ENCODE results near the gene ZNF862. TPM values are rescaled to one million over a fixed set of nuclear protein-coding genes. Genes with fewer than 3 reads are reported as not detected.
A peak's percentile ranks its signal among the peaks of the same experiment; 100 is the strongest.

Gene ZNF862
- total and polyA plus RNA-seq, 2 of the 8 experiments (the other 6 are each of a cell fraction or from before 2014, with no cell fraction given) = 1.8 to 3.9 TPM

GRCh38 chr7:149872419-149873073 is 34.4 kb downstream of the ZNF862 start:
- no peak overlapping the region for H3K27ac ChIP-seq (ENCODE audit: low read depth, low read length)
- no peaks in the 10 kb centered on the region for H3K79me2 ChIP-seq (ENCODE audit: control insufficient read depth in 1 of 2, insufficient read depth in 2 of 2, low read length in 2 of 2)
- no peak overlapping the region for H3K56ac ChIP-seq (replicated peaks; ENCODE audit: insufficient read length, low read depth, low read length)
- H3K79me1 ChIP-seq (ENCODE audit: low read depth, low read length) = no peaks in the 10 kb centered on the region
- peak overlapping the region; percentile 62 to 79 for H3K4me2 ChIP-seq (ENCODE audit: insufficient read depth in 1 of 2, low read depth in 2 of 2, low read length in 2 of 2)
- H3K4ac ChIP-seq (replicated peaks; ENCODE audit: insufficient read length, low read depth, low read length) = no peak overlapping the region
- WGBS, 2 experiments (ENCODE audit: extremely low coverage in 1 of 2, insufficient coverage in 1 of 2, insufficient read length in 1 of 2, insufficient replicate concordance in 2 of 2, low coverage in 1 of 2, low lambda C conversion rate in 2 of 2, missing lambda C conversion rate in 1 of 2) = 39% methylated on average over 13 of the region's 13 CpGs; no CpG with 5 or more reads in 1 of the 2 experiments
- H3K4me1 ChIP-seq (replicated peaks in 1 of 4; ENCODE audit: control insufficient read depth in 3 of 4, insufficient read depth in 4 of 4, low read length in 3 of 4) = peaks cover 0 to 12% (median 4%) of the 10 kb centered on the region in 4 experiments; a peak in 4 of 7 replicates
- H3K4me3 ChIP-seq (ENCODE audit: extremely low read depth in 1 of 4, insufficient read depth in 2 of 4, low read depth in 3 of 4, low read length in 4 of 4) = peak overlapping the region; percentile 48 to 71 (median 62); a peak in 7 of 8 replicates
- peak in 1 of 2 experiments; percentile 55 for DNase-seq (ENCODE audit: low read depth in 1 of 2, low spot score in 2 of 2)
- ChIA-PET CTCF (ENCODE audit: partially characterized antibody) (interaction anchor here (0.8 to 5.5 kb wide), 5 partner anchors 10 to 76 kb away, joined by 3 to 60 read pairs (median 4); no protein-coding TSS in a partner anchor), POLR2A (ENCODE audit: partially characterized antibody) (interaction anchor here (1.0 kb wide), 1 partner anchor 28 kb away, joined by 4 read pairs; no protein-coding TSS in a partner anchor)
- H4K20me1 ChIP-seq (replicated peaks in 1 of 2; ENCODE audit: control insufficient read depth in 1 of 2, insufficient read depth in 2 of 2, low read length in 2 of 2) = no peaks in the 10 kb centered on the region
- H2BK15ac ChIP-seq (ENCODE audit: low read length) = no peak overlapping the region
- H4K91ac ChIP-seq (replicated peaks; ENCODE audit: insufficient read length, low read length) = no peak overlapping the region
- no peak overlapping the region for H2AFZ ChIP-seq (ENCODE audit: low read length)
- no peak overlapping the region for H2BK120ac ChIP-seq (replicated peaks; ENCODE audit: low read depth, low read length)
- H3K9ac ChIP-seq (replicated peaks in 1 of 4; ENCODE audit: extremely low read depth in 1 of 4, low read depth in 3 of 4, low read length in 3 of 4) = no peak overlapping the region
- no peak overlapping the region for H3K23ac ChIP-seq (ENCODE audit: insufficient read length)
- no peak overlapping the region for H2AK5ac ChIP-seq (ENCODE audit: low read depth, low read length)
- no peak overlapping the region for H4K8ac ChIP-seq (ENCODE audit: extremely low read depth, insufficient read depth, low read length)
- H2BK5ac ChIP-seq (ENCODE audit: low read depth, low read length) = no peak overlapping the region
- peaks cover 0 to 22% (median 14%) of the 10 kb centered on the region in 4 experiments; a peak in 6 of 7 replicates for H3K27me3 ChIP-seq (replicated peaks in 1 of 4; ENCODE audit: control insufficient read depth in 3 of 4, extremely low read depth in 1 of 4, insufficient read depth in 3 of 4, low read length in 3 of 4)
- H3K23me2 ChIP-seq (ENCODE audit: low read depth, low read length) = peaks cover 11% of the 10 kb centered on the region; the same call in 1 of the 2 replicates
- FAIRE-seq = peak; percentile 70
- no peak overlapping the region for H3K14ac ChIP-seq (ENCODE audit: insufficient read length)
- no peak overlapping the region for H2BK20ac ChIP-seq (ENCODE audit: low read length)
- H3K36me3 ChIP-seq (ENCODE audit: control insufficient read depth in 2 of 4, insufficient read depth in 4 of 4, low read length in 3 of 4) = peaks cover 0 to 3% (median 0%) of the 10 kb centered on the region in 4 experiments; a peak in 2 of 8 replicates
- H3K9me3 ChIP-seq (ENCODE audit: insufficient read depth in 2 of 2, low read depth in 1 of 2, low read length in 1 of 2) = no peaks in the 10 kb centered on the region
- no peak overlapping the region for H3K18ac ChIP-seq (ENCODE audit: extremely low read depth, low read length)
- no peak overlapping the region for H4K5ac ChIP-seq (ENCODE audit: insufficient read length, low read depth, low read length)
- no peak overlapping the region for H2BK12ac ChIP-seq (ENCODE audit: low read depth, low read length)
- TF ChIP-seq ZNF274 (IDR thresholded peaks at IDR 0.05; ENCODE audit: borderline replicate concordance, extremely low read depth, low read length) = no peak
- no peak for TF ChIP-seq JUND (IDR thresholded peaks at IDR 0.05; ENCODE audit: low read length)
- TF ChIP-seq GABPA (IDR thresholded peaks at IDR 0.05; ENCODE audit: borderline replicate concordance, insufficient read depth, low read length) = no peak
- no peak for TF ChIP-seq CHD2 (IDR thresholded peaks at IDR 0.05; ENCODE audit: low read length)
- TF ChIP-seq SIX5 (IDR thresholded peaks at IDR 0.05; ENCODE audit: low read depth, low read length) = no peak
- TF ChIP-seq, protein P1, sequence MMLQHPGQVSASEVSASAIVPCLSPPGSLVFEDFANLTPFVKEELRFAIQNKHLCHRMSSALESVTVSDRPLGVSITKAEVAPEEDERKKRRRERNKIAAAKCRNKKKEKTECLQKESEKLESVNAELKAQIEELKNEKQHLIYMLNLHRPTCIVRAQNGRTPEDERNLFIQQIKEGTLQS (IDR thresholded peaks at IDR 0.05; ENCODE audit: insufficient read depth, low read depth, low read length) = 0 out of 2 replicates have a peak, but pooled peaks have one; percentile 19
